Mucosa of descending colon (tissue), 3 donors: ENCODE measurements around the gene NOXO1. TPM values are rescaled to one million over a fixed set of nuclear protein-coding genes. Genes with fewer than 3 reads are reported as not detected.

Source experiments
- ATAC-seq: fragments of 200-7000 bp; cut with Tn5 transposase; one replicate; pipeline ENCODE4 v1.9.1; 2020; ENCODE audit warnings: mild to moderate bottlenecking, moderate library complexity
- DNase-seq, 3 donors: peaks; one replicate each; pipeline ENCODE4 v3.0.0-alpha.2; 2020
- H3K36me3 ChIP-seq: fragments of 200-600 bp; one replicate; pipeline ENCODE4 v1.8.0; 2021; ENCODE audit warnings: low read depth, mild to moderate bottlenecking
- H3K4me1 ChIP-seq: fragments of 200-600 bp; one replicate; pipeline ENCODE4 v1.8.0; 2021; ENCODE audit warnings: low read depth, mild to moderate bottlenecking
- H3K4me3 ChIP-seq: fragments of 200-600 bp; one replicate; pipeline ENCODE4 v1.8.0; 2021; ENCODE audit warnings: mild to moderate bottlenecking
- H3K9me3 ChIP-seq: fragments of 200-600 bp; one replicate; pipeline ENCODE4 v1.8.0; 2021; ENCODE audit warnings: mild to moderate bottlenecking
- intact Hi-C, 2 donors: fragments of 100-400 bp; cut with DNase I in 1 of 2; cut with micrococcal nuclease in 1 of 2; formaldehyde crosslinking; loops; one replicate each; pipeline versions ENCODE4 v1.11.0 to v1.11.1; 2022; cut with DNase I, micrococcal nuclease
- total RNA-seq, 3 donors: library from RNA; stranded (reverse); fragmentation: NEBNext Ultra II Directional in 2 of 3; extraction: Animal tissue kit (Norgen Biotek cat#: 25700) in 2 of 3; gene quantifications; one replicate each; pipeline versions ENCODE4 v1.2.1 to v1.2.4, GENCODE V29; 2021 to 2023
- TF ChIP-seq, protein P1 (sequence below): fragments of 200-600 bp; IDR thresholded peaks from one replicate; pipeline ENCODE4 v1.8.0; 2022; ENCODE audit warnings: antibody characterized with exemption, mild to moderate bottlenecking
- donor health status: DM: no; HTN: no; CAD: no; lungs with moderate emphysema.
- donor health status: DM: no; HTN: no; CAD: no.
- donor health status: DM: no; HTN: yes; CAD: no.

NOXO1 gene
- total RNA-seq, 3 donors from 2014 or later: 12.2 to 39.9 (median 27.1) TPM

DNA sequence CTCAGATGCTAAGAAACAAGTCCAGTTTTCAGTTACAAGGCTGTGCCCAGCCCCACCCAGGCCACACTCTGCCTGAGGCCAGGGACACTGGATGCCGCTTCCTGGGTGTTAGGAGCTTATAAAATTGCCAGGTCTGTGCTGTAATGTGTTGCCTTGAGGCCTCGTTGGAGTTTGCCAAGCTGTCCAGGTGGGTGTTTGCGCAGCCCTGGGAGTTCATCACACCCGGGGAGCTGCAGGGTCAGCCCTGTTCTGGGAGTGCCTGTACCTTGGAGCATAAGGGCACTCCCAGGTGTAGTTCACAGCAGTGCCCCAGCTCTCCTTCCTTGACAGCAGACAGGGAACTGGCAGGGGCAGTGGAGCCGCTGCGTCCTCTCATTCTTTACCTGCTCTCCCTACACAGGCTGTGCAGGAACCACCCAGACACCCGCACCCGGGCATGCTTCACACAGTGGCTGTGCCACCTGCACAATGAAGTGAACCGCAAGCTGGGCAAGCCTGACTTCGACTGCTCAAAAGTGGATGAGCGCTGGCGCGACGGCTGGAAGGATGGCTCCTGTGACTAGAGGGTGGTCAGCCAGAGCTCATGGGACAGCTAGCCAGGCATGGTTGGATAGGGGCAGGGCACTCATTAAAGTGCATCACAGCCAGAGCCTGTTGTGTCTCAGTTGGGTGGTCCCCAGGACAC, 4.3 kb upstream of the NOXO1 start:
- ATAC-seq: peak; percentile 40

DNA sequence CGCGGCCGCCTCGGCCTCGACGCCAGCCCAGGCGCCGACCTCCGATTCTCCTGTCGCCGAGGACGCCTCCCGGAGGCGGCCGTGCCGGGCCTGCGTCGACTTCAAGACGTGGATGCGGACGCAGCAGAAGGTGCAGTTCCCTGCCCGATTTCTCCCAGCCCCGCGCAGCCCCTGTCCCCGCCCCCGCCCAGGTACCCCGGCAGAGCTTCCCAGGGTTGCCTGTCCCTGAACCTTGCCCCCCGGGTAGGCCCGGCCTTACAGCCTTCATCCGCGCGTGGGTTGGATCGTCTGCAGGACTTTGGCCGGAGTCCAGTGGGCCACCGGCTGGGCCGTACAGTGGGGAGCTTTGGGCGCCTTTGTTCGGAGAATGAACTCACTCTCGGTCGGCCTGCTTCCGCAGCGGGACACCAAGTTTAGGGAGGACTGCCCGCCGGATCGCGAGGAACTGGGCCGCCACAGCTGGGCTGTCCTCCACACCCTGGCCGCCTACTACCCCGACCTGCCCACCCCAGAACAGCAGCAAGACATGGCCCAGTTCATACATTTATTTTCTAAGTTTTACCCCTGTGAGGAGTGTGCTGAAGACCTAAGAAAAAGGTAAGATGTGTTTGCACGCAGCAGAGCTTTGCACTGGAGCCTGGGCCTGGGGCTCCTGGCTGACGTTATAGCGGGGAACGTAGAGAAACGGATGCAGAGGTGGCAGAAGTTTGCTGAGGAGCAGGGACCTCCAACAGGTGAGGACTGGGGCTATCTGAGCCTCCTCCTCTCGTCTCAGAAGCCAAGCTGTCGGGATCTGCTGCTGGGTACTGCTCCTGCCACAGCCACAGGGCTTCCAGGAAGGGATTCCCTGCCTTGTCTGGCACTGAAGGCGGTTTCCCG, 3.3 kb upstream of the NOXO1 start:
- TF ChIP-seq, protein P1, sequence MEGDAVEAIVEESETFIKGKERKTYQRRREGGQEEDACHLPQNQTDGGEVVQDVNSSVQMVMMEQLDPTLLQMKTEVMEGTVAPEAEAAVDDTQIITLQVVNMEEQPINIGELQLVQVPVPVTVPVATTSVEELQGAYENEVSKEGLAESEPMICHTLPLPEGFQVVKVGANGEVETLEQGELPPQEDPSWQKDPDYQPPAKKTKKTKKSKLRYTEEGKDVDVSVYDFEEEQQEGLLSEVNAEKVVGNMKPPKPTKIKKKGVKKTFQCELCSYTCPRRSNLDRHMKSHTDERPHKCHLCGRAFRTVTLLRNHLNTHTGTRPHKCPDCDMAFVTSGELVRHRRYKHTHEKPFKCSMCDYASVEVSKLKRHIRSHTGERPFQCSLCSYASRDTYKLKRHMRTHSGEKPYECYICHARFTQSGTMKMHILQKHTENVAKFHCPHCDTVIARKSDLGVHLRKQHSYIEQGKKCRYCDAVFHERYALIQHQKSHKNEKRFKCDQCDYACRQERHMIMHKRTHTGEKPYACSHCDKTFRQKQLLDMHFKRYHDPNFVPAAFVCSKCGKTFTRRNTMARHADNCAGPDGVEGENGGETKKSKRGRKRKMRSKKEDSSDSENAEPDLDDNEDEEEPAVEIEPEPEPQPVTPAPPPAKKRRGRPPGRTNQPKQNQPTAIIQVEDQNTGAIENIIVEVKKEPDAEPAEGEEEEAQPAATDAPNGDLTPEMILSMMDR: no peak
- peaks cover 59% of the 10 kb centered on the region for H3K4me1 ChIP-seq
- DNase-seq: peak in 2 of 3 donors; percentile 65 to 77
- no peaks in the 10 kb centered on the region for H3K9me3 ChIP-seq
- peak overlapping the region; percentile 83 for H3K4me3 ChIP-seq
- no peaks in the 10 kb centered on the region for H3K36me3 ChIP-seq
- intact Hi-C loops: no loop called here
- ATAC-seq: peak; percentile 1

More for the DNA sequence above, 4.3 kb upstream of the NOXO1 start:
- H3K4me3 ChIP-seq: no peak overlapping the region
- H3K36me3 ChIP-seq: no peaks in the 10 kb centered on the region
- H3K9me3 ChIP-seq: no peaks in the 10 kb centered on the region
- intact Hi-C loops: no loop called here
- DNase-seq: peak; percentile 72 to 83 (median 78)
- TF ChIP-seq, protein P1: no peak
- peaks cover 58% of the 10 kb centered on the region for H3K4me1 ChIP-seq

DNA sequence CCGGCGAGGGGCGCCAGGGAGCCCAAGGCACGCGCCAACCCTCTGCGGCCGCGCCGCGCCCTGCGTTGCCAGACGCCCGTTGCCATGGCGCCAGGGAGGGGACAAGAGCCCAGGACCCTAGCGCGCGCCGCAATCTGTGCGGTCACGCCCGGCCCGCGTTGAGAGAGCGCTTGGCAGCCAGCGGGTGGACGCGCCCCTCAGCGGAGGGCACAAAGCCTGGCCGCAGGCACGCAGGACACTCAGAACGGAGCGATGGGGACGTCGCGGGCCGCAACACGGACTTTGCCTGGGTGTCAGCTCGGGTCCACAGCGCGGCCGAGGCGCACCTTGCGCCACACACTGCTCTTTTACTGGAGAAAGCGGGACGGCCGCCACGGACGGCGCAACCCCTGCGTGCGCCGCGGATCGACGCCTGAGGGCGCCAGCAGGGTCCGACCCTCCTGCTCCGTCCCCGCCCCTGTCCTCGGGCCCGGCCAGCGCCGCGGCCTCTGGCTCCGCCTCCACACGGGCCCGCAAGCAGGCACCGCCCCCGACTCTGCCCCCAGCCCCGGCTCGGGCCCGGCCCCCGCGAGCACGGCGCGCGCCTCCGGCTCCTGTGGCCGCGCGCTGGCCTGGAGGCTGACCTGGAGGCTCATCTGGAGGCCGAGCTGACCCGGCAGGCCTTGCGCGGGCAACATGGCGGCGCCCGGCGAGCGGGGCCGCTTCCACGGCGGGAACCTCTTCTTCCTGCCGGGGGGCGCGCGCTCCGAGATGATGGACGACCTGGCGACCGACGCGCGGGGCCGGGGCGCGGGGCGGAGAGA, 2.5 kb upstream of the NOXO1 start, which contains the start of gene GFER:
Gene GFER, plus strand, starts transcription at position 650 of the 803 bp plus-strand sequence. Its CDS starts 26 bp downstream, at position 676.
- no peaks in the 10 kb centered on the region for H3K36me3 ChIP-seq
- intact Hi-C loops: no loop called here

DNA sequence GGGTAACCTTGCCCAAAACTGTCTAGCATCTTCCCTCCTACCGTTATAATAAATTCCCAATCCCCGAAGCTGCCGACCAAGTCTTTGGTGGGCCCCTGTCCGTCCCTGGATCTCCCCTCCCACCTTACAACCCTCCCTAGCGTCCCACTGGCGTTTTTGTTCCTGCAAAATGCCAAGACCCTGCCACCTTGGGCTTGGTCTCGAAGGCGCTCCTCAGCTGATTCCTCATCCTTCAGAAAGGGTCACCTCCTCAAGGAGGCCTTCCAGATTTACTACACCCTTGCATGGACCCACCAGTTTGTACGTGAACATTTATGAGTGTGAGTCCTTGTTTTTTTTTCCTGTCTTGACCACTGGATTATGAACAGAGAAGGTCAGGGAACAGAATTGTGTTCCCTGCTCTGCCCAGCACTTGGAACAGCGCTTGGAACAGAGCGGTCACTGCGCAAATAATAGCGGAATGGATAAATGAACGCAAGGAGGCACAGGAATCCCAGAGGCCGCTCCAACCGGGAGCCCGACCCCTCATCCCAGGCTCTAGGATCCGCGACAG, 1.8 kb upstream of the NOXO1 start:
- no peak overlapping the region for H3K4me3 ChIP-seq

More for the DNA sequence above, 2.5 kb upstream of the NOXO1 start, which contains the start of gene GFER:
- peak; percentile 66 for ATAC-seq
- DNase-seq: peak; percentile 89 to 96 (median 93)
- Histone ChIP-seq H3K4me3 (peak within 1 kb of the TSS; percentile 83), H3K9me3 (no peaks in the 10 kb centered on the region), H3K4me1 (peaks cover 55% of the 10 kb centered on the region)
- TF ChIP-seq, protein P1: no peak

More for the DNA sequence above, 1.8 kb upstream of the NOXO1 start:
- Histone ChIP-seq H3K4me1 (peaks cover 56% of the 10 kb centered on the region), H3K9me3 (no peaks in the 10 kb centered on the region), H3K36me3 (no peaks in the 10 kb centered on the region)
- no peak for DNase-seq
- intact Hi-C loops: no loop called here
- TF ChIP-seq, protein P1: no peak
- ATAC-seq: no peak
